ENCODE results near the gene KLHDC4.

DNA sequence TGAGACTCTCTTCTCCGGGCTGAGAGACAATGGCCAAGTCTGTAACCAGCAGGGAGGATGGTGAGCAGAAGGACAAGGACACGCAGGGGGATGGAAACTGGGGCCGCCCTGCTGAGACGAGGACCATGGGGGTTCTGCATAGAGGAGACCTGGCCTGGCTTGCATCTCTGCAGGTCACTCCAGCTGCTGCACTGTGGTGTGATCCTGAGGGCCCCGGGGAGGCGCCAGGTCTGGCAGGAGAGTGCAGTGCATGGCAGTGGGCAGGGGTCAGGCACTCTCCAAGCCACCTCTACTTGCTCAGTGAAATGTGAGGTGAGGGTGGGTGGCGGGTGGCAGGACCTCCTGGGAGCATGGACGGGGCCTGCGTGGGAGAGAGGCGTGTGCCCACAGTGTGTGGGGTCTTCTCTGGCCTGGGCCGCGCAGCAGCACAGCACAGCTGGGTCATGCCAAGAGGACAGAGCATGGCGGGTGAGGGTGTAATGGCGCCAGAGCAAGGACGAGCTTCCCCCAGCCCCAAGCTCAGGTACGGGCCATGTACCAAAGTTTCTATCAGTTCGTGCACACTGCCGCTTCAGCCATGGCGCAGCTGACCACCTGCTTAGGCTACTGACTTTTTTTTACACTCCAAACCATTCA, 43.1 kb downstream of the KLHDC4 start:
- TF ChIP-seq ZNF232 (CRISPR knock-in tag; IDR thresholded peaks at IDR 0.05): no peak
- TF ChIP-seq, protein P1, sequence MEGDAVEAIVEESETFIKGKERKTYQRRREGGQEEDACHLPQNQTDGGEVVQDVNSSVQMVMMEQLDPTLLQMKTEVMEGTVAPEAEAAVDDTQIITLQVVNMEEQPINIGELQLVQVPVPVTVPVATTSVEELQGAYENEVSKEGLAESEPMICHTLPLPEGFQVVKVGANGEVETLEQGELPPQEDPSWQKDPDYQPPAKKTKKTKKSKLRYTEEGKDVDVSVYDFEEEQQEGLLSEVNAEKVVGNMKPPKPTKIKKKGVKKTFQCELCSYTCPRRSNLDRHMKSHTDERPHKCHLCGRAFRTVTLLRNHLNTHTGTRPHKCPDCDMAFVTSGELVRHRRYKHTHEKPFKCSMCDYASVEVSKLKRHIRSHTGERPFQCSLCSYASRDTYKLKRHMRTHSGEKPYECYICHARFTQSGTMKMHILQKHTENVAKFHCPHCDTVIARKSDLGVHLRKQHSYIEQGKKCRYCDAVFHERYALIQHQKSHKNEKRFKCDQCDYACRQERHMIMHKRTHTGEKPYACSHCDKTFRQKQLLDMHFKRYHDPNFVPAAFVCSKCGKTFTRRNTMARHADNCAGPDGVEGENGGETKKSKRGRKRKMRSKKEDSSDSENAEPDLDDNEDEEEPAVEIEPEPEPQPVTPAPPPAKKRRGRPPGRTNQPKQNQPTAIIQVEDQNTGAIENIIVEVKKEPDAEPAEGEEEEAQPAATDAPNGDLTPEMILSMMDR (IDR thresholded peaks at IDR 0.05 in 2 of 3, conservative IDR thresholded peaks at IDR 0.05 in 1 of 3; ENCODE audit: insufficient read depth in 2 of 3, low read depth in 1 of 3, low read length in 3 of 3): no peak
- TF ChIP-seq POLR2AphosphoS5 (IDR thresholded peaks at IDR 0.05; ENCODE audit: control insufficient read depth, insufficient read depth, low read depth, low read length): no peak
- TF ChIP-seq, protein P2, sequence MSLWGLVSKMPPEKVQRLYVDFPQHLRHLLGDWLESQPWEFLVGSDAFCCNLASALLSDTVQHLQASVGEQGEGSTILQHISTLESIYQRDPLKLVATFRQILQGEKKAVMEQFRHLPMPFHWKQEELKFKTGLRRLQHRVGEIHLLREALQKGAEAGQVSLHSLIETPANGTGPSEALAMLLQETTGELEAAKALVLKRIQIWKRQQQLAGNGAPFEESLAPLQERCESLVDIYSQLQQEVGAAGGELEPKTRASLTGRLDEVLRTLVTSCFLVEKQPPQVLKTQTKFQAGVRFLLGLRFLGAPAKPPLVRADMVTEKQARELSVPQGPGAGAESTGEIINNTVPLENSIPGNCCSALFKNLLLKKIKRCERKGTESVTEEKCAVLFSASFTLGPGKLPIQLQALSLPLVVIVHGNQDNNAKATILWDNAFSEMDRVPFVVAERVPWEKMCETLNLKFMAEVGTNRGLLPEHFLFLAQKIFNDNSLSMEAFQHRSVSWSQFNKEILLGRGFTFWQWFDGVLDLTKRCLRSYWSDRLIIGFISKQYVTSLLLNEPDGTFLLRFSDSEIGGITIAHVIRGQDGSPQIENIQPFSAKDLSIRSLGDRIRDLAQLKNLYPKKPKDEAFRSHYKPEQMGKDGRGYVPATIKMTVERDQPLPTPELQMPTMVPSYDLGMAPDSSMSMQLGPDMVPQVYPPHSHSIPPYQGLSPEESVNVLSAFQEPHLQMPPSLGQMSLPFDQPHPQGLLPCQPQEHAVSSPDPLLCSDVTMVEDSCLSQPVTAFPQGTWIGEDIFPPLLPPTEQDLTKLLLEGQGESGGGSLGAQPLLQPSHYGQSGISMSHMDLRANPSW (CRISPR knock-in tag; IDR thresholded peaks at IDR 0.05): no peak
- no peak for TF ChIP-seq CHD1 (IDR thresholded peaks at IDR 0.05; ENCODE audit: low read length)
- TF ChIP-seq BRD4 (IDR thresholded peaks at IDR 0.05): no peak
- TF ChIP-seq RFX1 (IDR thresholded peaks at IDR 0.05): no peak
- TF ChIP-seq TEAD2 (tag; IDR thresholded peaks at IDR 0.05): no peak
- no peak for TF ChIP-seq MAZ (CRISPR knock-in tag; conservative IDR thresholded peaks at IDR 0.05 in 1 of 2, IDR thresholded peaks at IDR 0.05 in 1 of 2)
- TF ChIP-seq POLR2A (conservative IDR thresholded peaks at IDR 0.05): no peak
- TF ChIP-seq, protein P3, sequence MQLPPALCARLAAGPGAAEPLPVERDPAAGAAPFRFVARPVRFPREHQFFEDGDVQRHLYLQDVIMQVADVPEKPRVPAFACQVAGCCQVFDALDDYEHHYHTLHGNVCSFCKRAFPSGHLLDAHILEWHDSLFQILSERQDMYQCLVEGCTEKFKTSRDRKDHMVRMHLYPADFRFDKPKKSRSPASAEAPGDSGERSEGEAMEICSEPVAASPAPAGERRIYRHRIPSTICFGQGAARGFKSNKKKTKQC (CRISPR knock-in tag; IDR thresholded peaks at IDR 0.05): no peak
- TF ChIP-seq, protein P4, sequence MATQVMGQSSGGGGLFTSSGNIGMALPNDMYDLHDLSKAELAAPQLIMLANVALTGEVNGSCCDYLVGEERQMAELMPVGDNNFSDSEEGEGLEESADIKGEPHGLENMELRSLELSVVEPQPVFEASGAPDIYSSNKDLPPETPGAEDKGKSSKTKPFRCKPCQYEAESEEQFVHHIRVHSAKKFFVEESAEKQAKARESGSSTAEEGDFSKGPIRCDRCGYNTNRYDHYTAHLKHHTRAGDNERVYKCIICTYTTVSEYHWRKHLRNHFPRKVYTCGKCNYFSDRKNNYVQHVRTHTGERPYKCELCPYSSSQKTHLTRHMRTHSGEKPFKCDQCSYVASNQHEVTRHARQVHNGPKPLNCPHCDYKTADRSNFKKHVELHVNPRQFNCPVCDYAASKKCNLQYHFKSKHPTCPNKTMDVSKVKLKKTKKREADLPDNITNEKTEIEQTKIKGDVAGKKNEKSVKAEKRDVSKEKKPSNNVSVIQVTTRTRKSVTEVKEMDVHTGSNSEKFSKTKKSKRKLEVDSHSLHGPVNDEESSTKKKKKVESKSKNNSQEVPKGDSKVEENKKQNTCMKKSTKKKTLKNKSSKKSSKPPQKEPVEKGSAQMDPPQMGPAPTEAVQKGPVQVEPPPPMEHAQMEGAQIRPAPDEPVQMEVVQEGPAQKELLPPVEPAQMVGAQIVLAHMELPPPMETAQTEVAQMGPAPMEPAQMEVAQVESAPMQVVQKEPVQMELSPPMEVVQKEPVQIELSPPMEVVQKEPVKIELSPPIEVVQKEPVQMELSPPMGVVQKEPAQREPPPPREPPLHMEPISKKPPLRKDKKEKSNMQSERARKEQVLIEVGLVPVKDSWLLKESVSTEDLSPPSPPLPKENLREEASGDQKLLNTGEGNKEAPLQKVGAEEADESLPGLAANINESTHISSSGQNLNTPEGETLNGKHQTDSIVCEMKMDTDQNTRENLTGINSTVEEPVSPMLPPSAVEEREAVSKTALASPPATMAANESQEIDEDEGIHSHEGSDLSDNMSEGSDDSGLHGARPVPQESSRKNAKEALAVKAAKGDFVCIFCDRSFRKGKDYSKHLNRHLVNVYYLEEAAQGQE (IDR thresholded peaks at IDR 0.05; ENCODE audit: borderline replicate concordance): no peak
- TF ChIP-seq, protein P4 (CRISPR knock-in tag; IDR thresholded peaks at IDR 0.05; ENCODE audit: low read depth): no peak
- 0 out of 2 replicates have a peak, but pooled peaks have one; percentile 63 for TF ChIP-seq ZNF263 (CRISPR knock-in tag; IDR thresholded peaks at IDR 0.05; ENCODE audit: borderline replicate concordance)
